Measurements from ENCODE around the gene ACP4.

The ACP4 gene

DNA sequence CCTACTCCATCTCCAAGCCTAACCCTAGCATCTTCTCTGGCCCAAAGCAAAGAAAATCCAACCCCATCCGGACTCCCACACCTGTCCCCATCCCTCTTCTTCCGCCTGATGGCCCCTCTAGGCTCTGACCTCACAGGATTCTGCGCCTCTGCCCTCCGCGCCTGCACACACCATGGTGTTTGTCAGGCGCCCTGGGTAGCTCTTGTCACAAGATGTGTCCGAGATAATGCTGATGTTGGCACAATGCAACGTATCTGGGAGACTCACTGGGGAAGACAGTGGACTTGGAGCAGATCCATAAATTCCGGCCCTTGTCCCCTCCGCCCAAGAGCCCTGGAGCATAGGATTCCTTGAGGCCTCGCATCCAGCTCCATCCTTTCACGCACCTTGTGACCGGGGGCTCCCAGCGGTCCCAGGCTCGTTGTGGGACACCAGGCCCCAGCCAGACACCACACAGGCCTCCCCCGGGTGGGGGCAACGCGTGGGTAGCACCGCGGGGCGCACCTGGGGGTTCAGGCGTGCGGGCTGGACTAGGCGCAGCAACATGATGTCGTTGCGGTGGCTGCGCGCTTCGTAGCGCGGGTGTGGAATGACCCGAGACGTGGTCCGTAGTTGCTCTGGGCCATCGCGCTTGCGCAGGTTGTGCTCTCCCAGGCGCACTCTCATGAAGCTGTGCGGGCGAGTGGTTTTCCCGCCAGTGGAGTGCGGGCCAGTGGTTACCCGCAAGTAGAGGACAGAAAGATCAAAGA, 36.5 kb downstream of the ACP4 start:
- no peak for DNase-seq

DNA sequence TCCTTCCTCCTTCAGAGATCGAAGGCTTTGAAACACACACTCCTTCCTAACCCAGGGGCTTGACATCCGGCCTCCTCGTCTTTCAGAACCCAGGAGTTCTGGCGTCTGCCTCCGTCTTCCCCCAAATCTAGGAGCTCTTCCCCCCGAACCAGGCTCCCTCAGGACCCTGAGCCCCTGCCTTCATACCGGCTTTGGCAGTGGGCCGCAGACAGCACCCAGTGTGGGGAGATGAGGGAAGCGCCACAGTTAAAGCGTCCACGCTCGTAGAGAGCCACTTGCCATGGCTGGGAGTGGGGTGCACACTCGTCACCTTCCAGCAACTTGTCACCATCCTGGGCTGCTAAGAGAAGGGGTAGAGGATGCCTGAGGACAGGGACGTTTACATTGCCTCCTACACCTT, 37.3 kb downstream of the ACP4 start:
- no peak for DNase-seq

- DNase-seq = no peak
These were observed 39.6 kb downstream of the ACP4 start for GRCh38 chr19:50829801-50830200.

DNA sequence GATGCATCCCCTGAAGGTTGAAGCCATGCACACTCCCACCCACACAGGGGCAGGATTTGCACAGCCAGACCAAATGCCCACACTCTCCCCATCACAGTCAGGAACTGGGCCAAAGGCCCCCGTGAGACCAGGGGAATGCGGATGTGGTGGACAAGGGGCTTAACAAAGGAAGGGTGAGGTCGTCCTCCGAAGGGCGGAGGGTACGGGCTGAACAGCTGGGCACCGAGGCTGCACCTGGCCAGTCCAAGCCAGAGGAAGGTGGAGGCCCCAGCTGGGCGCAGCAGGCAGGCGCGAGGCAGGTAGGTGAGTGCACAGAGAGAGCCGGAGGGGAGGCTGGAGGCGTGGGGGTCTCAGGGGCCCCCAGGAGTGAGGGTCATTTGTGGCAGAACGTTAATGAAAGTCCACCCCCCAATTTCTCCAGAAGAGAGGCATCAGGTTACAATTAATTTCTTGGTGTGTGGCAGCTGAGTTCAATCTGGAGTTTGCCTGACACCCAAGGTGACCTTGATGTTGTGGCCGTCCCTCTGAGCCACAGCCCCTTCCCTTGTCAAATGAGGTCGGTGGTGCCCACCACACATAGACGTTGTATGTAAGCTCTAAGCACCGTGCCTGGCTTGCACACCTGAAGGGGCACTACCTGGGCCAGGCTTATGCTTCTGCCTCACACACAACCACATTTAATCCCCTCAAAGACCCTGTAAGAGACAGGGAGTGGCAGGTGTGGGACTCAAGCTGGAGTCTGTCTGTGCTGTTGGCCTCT, 40.2 kb downstream of the ACP4 start:
- no peak for DNase-seq

GRCh38 chr19:50831026-50831396, 40.8 kb downstream of the ACP4 start:
- no peak for DNase-seq

DNA sequence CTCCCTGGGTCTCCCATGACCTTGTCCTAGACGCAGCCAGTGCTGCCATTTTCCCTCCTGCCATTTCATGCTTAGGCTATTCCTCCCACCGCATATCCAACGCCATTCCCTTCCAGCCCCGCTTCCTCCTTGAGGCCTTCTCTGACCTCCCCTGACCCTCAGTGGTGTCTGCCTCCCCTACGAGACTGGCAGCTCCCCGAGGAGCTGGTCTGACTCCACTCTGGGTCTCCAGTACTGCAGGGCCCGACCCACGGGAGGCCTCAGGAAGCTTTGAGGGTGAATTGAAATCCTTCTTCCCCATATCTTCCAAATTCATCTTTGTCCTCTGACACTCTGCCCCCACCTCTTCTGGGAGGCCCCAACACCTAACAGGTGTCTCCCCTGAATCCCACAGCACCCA, 42.5 kb downstream of the ACP4 start:
- DNase-seq = no peak

GRCh38 chr19:50833117-50833801, 43.0 kb downstream of the ACP4 start, which contains the start of gene KLK15:
Gene KLK15, minus strand, starts transcription at chr19:50833574. Its CDS starts 2,082 bp downstream, at chr19:50831492.
- no peak for DNase-seq

DNA sequence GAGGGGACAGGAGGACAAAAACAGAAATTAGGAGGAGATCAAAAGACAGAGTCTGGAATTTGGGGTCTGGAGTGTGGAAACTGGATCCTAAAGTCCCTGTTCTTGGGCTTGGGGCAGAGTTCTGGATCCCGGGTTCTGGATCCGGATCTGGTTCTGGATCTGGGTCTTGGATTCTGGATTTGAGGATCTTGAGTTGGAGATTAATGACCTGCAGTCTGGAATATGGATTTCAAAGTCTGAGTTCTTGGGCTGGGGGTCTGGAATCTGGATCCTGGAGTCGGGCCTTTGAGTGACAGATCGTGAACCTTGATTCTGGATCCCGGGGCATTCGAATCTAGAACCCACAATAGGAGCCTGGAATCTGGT, 43.6 kb downstream of the ACP4 start:
- DNase-seq = no peak

DNA sequence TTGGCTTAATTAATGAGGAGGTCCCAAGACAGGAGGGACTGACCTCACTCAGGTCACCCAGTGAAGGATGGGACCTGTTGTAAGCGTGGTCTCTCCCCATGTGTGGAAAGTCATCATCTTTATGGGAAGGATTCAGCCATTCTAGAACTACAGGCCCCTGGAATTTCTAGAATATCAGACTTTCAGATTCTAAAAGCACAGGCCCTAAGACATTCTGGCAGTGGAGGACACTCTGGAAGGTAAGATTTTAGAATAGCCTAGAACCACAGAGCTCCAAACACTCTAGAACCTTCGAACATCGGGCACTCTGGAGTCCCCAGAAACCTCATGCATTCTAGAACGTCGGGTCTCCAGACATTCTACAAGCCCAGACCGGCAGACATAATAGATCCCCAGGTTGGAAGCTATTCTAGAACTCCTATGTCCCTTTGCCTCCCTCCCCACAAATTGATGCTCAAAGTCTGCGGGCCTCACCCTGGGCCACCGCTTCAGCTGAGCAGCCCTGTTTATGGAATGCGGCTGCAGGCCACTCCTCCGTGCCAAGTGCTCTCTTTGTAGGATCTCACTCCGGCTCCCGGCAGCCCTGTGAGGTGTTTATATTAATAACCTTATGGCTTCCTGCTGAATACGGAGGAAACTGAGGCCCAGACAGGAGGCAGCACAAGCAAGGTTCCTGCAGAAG, 45.0 kb downstream of the ACP4 start:
- DNase-seq = no peak

- DNase-seq = no peak
These were observed 45.7 kb downstream of the ACP4 start for GRCh38 chr19:50835785-50836542.

DNA sequence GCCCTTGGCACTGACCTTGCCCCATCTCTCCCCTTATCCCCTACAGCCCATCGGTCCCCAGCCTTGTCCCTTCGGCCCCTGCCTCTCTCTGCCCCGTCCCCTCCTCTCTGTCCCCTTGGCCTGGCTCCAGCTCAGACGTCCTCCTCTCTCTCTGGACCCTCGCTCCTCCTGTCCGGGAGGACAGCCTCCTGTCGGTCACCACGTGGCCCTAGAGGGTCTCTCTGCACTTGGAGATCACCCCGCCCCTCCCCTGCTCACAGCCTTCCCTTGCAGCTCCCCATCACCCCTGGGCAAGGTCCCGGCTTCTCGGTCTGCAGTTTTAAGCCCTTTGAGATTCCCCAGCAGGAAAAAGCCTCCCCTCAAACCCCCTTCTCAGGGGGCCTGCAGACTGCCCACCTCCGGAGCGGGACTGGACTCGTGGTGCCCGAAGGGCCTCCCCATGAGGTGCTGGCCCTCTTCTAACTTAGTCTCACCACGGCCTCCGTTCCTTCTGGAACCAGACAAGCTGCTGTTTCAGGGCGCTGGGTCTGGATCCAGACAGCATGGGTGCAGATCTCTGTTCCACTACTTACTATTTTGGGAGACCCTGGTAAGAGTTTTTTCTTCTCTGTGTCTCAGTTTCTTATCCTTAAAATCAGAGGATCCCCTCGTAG, 46.5 kb downstream of the ACP4 start:
- DNase-seq = no peak

DNA sequence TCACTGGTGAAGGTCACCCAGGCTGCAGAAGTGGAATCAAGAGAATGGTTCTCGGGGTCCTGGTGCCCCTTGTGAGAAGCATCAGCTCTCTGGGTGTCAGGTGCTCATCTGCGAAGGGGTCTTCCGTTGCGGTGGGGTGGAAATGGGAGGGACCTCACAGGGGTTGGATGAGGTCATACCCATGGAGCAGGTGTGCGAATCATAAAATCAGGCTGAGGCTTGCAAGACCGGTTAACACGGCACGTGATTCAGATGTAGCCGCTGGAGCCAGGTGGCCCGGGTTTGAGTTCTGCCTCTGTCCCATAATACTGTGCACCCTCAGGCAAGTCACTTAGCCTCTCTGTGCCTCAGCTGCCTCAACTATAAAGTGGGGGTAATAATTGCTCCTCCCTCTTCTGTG, 47.1 kb downstream of the ACP4 start:
- DNase-seq = no peak

DNA sequence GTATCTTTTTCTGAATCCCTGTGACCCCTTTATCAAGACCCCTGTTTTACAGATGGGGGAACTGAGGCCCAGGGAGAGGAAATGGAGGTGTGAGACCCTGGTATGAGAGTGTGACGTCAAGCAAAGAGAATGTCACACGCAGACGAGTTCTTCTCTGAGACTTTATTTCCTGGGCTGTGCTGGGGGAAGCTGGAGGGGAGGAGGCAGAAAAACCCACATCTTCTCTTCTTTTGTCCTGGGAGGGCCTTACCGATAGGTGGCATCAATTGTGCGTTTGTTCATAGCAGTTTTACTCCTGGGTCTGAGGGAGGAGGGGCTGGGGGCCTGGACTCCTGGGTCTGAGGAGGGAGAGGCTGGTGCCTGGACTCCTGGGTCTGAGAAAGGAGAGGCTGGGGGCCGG, 48.0 kb downstream of the ACP4 start:
- DNase-seq = no peak

- DNase-seq = no peak
These were observed 49.8 kb downstream of the ACP4 start for GRCh38 chr19:50839712-50840655.

GRCh38 chr19:50842130-50842529, 51.9 kb downstream of the ACP4 start:
- no peak for DNase-seq

DNA sequence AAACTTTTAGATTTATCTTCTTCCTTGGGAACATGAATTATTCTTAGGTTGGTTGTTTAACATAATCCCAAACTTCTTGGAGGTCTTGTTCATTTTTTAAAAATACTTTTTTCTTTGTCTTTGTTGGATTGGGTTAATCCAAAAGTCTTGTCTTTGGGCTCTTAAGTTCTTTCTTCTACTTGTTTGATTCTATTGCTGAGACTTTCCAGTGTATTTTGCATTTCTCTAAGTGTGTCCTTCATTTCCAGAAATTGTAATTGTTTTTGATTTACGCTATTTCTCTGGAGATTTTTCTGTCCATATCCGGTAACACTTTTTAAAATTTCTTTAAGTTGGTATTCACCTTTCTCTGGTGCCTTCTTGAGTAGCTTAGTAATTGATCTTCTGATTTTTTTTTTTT, 53.0 kb downstream of the ACP4 start:
- no peak for DNase-seq

GRCh38 chr19:50843701-50844221, 53.5 kb downstream of the ACP4 start:
- DNase-seq = no peak

GRCh38 chr19:50844296-50844935, 54.2 kb downstream of the ACP4 start:
- DNase-seq = no peak

Data from T1000 (cell line).